HG02884 (cell line): Measurements from ENCODE around the gene CPA3.
A peak's percentile ranks its signal among the peaks of the same experiment; 100 is the strongest.

ENCODE experiments used
- ATAC-seq: cut with Tn5 transposase; IDR thresholded peaks from one replicate; pipeline ENCODE4 v1.9.1; 2021; ENCODE audit warnings: mild to moderate bottlenecking, moderate library complexity; ENCODE audit not compliant: unreplicated experiment

The CPA3 gene, protein sequence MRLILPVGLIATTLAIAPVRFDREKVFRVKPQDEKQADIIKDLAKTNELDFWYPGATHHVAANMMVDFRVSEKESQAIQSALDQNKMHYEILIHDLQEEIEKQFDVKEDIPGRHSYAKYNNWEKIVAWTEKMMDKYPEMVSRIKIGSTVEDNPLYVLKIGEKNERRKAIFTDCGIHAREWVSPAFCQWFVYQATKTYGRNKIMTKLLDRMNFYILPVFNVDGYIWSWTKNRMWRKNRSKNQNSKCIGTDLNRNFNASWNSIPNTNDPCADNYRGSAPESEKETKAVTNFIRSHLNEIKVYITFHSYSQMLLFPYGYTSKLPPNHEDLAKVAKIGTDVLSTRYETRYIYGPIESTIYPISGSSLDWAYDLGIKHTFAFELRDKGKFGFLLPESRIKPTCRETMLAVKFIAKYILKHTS

GRCh38 chr3:148865049-148865448 is at the start of gene CPA3:
CPA3 (plus strand) TSS chr3:148865296; CDS start chr3:148865308, 12 bp downstream.
- no peak for ATAC-seq

DNA sequence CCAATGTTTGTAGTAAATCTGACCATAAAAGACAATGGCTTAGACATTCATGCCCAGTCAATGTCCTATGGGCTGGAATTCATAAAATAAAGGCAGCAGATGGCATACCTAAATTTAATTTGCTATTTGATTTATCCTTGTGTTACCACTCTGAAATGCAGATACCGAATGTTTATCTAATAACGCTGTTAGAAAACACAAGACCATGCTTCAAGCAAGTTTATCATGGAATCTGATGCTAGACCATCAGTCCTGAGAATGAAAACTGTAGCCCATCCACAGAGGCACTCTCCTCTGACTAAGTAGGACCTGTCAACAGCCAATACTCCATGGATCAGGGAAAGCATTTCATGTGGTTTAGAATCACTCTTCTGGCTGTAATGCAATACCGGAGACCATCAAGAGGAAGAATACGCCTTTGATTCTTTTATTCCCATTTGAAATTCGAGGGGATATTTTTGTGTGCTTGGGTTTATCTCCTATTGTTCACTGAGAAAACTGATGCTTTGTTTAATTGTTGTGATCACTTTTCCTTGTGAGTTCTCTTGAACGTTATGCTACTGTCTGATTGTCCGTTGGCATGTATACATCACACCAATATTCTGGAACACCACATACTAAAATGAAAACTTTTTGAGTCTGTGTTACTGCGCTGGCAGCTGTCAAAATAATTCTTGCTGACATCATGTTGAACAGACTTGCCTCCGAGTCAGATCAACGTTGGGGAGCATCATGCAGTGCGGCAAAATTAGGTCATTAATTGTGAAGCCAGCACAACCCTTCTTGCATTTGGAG is 49.6 kb upstream of the CPA3 start:
- no peak for ATAC-seq

DNA sequence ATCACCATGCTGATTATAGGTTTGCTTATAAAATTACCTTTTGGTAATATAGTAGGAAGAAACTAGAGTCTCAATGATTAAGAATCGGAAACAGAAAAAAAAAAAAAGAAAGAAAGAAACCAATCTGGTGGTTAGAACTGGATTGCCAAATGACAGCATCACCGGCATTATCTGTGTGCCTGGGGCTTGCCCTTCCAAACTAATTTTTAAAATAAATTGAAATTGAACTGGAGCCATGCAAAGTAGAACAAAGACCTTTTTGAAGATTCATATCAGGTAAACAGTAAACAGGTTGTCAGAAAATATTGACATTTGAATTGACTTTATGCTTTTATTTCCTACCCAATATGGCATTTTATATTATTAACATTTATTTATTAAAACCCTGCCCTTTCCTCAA is 48.7 kb upstream of the CPA3 start:
- ATAC-seq, result no peak

GRCh38 chr3:148816981-148817525 is 48.0 kb upstream of the CPA3 start:
- no peak for ATAC-seq

DNA sequence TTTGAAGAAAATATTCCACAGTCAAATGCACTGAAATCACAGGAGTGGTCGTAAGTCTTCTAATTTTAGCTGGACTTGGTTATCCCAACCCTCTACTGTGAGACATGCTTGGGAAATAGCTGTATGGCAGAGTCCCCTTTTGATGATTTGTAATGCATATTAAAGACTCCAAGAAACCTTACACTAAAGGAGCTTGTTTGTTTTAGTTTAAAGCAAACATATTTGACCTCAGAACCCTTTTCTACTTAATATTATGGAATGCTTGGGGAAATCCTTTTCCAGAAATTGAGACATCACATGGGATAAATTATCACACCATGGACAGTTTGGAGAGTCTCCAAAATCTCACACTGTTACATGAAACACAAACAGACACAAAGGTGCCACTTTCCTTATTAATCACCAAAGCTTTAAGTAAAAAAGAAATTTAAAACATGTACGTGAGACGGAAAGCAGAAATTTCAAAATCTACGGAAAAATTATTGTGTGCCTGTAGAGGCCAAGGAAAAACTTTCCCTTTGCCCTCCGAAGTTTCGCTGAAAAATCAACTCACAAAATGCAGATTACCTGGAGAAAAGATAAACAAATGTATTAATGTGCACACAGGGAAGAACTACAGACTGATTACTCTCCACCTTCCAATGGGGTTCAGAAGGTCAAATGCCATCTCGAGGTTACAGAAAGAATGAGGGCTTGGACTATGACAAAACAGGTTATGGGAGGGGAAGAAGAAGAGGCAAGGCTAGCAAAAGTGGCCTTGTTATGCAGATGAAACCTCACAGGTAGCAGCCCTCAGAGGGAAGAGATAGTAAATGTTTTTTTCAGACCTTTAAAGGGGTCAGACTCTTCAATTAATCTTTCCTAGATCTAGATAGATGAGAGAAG is 44.5 kb upstream of the CPA3 start:
- ATAC-seq, result no peak

DNA sequence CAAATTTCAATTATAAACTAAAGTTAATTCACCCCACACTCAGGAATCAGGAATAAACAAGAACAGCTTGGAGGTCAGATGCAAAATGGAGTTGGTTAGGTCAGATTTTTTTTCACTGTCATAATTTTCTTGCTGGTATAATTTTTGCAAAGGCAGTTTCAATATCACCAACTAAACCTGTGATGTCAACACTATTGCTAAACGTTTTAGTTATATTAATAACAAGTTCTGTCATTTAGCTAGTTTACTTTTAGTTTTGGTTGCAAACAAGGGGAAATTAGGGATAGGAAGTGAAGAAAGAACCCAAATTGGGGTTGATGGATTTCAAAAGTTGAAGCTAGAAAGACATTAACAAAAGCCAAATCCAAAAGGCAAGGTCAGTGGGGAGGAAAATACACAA is 42.1 kb upstream of the CPA3 start:
- ATAC-seq, result no peak

- no peak for ATAC-seq
Observed at GRCh38 chr3:148825476-148825875, 39.6 kb upstream of the CPA3 start.

DNA sequence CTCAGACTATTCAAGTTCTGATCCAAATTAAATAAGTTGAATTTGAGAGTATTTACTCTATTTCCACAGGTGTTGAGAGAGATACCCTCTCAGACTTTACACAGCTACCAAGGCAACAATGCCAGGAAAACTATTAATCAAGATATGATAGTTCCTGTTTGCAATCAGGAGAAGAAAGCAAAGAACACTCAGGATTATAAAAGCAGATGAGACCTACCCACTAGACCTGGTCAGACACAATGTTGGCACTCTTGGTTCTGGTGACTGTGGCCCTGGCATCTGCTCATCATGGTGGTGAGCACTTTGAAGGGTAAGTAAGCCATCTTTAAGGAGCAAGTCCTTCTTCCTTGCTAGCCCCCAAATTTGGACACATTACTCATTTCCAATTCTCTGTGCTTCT is 37.5 kb upstream of the CPA3 start, which contains the start of gene CPB1:
Gene CPB1, plus strand, starts transcription at position 227 of the 400 bp plus-strand sequence. Its CDS starts 13 bp downstream, at position 240.
- ATAC-seq, result no peak

GRCh38 chr3:148828136-148828690 is 36.9 kb upstream of the CPA3 start:
- ATAC-seq, result no peak

DNA sequence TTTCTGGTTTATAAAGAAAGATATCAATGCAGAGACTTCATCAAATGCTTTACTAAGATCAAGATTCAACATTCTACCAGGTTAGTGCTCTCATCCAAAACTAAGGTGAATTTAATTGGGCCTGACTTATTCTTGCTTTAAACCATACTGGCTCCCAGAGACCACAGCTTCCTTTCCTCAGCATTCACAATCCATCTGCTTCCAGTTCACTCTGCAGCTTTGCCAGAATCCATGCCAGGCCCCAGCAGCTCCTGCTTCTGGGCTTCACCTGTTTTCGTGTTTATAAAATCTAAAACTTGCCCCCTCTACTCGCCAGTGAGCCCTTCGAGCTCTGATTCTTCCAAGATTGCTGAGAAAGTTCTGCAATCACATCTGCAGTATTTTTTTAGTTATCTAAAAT is 35.2 kb upstream of the CPA3 start:
- ATAC-seq, result no peak

GRCh38 chr3:148833223-148833622 is 31.9 kb upstream of the CPA3 start:
- ATAC-seq, result no peak

GRCh38 chr3:148839805-148840204 is 25.3 kb upstream of the CPA3 start:
- ATAC-seq, result peak; percentile 49

DNA sequence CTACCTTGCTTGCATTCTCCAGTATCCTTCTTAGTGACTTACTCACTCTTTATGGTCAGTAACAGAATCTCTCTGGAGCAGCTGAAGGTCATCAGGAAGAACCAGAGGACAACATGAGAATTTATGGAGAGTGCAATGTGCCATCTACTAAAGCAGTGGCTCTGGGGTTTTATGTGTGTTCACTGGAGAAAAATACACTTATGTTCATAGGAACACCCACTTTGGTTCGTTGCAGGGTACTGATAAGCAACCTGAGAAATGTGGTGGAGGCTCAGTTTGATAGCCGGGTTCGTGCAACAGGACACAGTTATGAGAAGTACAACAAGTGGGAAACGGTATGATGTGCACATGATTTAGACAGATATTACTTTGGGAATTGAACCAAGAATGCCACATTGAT is 24.6 kb upstream of the CPA3 start:
- ATAC-seq, result no peak

DNA sequence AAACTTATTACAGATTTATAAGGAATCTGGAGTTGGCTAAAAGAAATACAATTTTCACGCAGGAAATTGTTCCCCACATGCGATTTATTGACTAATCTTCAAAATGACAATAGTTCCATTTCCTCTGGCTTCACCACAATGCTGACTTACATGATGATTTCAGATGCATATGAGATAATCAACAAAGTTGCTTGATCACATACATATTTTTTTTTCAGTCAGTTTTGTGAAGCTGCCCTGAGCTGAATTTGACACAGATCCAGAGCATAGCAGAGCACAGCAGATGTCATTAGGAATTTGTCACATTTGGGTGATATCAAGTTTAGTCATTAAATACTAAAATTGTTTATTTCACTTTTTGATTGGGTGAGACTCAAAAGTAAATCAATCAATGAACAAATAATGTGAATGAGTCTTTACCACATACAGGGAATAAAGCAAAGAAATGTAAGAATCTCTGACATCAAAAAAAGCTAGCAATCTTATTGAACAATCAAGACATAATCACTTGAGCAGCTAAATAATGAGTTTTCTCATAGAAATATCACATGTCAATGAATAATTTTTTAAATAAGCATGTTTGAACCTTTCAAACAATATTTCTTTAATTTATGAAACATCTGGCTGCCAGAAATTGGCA is 19.2 kb upstream of the CPA3 start:
- no peak for ATAC-seq

GRCh38 chr3:148847351-148847750 is 17.7 kb upstream of the CPA3 start:
- ATAC-seq, result no peak

- ATAC-seq, result no peak
Observed at GRCh38 chr3:148848410-148848809, 16.7 kb upstream of the CPA3 start.

- no peak for ATAC-seq
Observed at GRCh38 chr3:148852271-148852992, 12.7 kb upstream of the CPA3 start.

- ATAC-seq, result no peak
Observed at GRCh38 chr3:148853076-148853475, 12.0 kb upstream of the CPA3 start.

- ATAC-seq, result no peak
Observed at GRCh38 chr3:148854061-148854460, 11.0 kb upstream of the CPA3 start.
